SK-N-MC (cell line): ENCODE measurements around the gene MYOM3.

Experiments used
- DNase-seq: peaks from one replicate; pipeline ENCODE4 v3.0.0-alpha.2; 2011; ENCODE audit warnings: low read depth, low spot score
- H3K27ac ChIP-seq: fragments of 200-600 bp; sonication (generic); 2 replicates; pipeline ENCODE4 v1.5.1; 2016; ENCODE audit warnings: mixed run types
- H3K36me3 ChIP-seq: fragments of 200-600 bp; sonication (generic); 2 replicates; pipeline ENCODE4 v1.6.1; 2017; ENCODE audit warnings: antibody characterized with exemption, low read length, mixed read lengths; ENCODE audit not compliant: insufficient read depth
- H3K4me3 ChIP-seq: fragments of 200-600 bp; sonication (generic); 2 replicates; pipeline ENCODE4 v1.5.1; 2016
- H3K9ac ChIP-seq: fragments of 200-600 bp; sonication (generic); 2 replicates; pipeline ENCODE4 v1.8.0; 2017; ENCODE audit warnings: mixed run types, mixed read lengths; ENCODE audit not compliant: insufficient read length
- H3K9me3 ChIP-seq: fragments of 200-600 bp; sonication (generic); 2 replicates; pipeline ENCODE4 v1.6.1; 2017; ENCODE audit warnings: low read depth, mild to moderate bottlenecking, antibody characterized with exemption, low read length, moderate library complexity, mixed read lengths
- EZH2 ChIP-seq: fragments of 200-600 bp; sonication (generic); IDR thresholded peaks from one replicate; pipeline ENCODE4 v1.6.1; 2017; ENCODE audit warnings: antibody characterized with exemption
- FOXP2 ChIP-seq: optimal IDR thresholded peaks from 2 replicates; pipeline ENCODE3; 2011; ENCODE audit warnings: mild to moderate bottlenecking, moderate library complexity; ENCODE audit not compliant: insufficient read depth; ENCODE audit errors: extremely low read length, control extremely low read depth
- POLR2AphosphoS5 ChIP-seq: IDR thresholded peaks from 2 replicates; pipeline ENCODE4 v1.6.1; 2012; ENCODE audit warnings: mild to moderate bottlenecking, low read depth, low read length, borderline replicate concordance

The MYOM3 gene

DNA sequence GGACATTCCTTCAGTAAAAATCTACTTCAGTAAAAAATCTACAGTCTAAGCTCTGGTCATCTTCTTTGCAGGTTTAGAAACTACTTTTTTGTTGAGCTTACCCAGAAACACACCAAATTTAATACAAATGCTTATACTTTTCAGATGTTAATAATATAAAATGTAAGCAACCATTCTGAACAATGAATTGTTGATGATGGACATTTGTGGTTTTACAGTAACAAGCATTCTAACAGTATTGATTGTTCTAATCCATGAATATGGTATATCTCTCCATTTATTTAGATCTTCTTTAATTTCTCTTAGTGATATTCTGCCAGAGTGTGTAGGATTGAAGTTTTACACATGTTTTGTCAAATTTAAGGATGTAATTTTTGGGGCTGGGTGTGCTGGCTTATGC is 104.9 kb downstream of the MYOM3 start:
- Histone ChIP-seq H3K4me3 (no peak overlapping the region), H3K9ac (no peak overlapping the region), H3K27ac (no peak overlapping the region), H3K9me3 (no peaks in the 10 kb centered on the region), H3K36me3 (no peaks in the 10 kb centered on the region)
- no peak for TF ChIP-seq POLR2AphosphoS5
- TF ChIP-seq FOXP2 = no peak
- TF ChIP-seq EZH2 = no peak
- no peak for DNase-seq
